GM12878 (cell line): ENCODE data around the gene ASCC3.

Experiments
- CBX3 ChIP-seq: fragments of 200-600 bp; sonication (generic); IDR thresholded peaks from 2 replicates; pipeline ENCODE4 v1.6.1; 2016; ENCODE audit warnings: low read depth, borderline replicate concordance
- CTCF ChIP-seq, 3 experiments: IDR thresholded peaks in 2 of 3; conservative IDR thresholded peaks in 1 of 3; 2 replicates each; pipeline ENCODE4 v1.5.1; 2011; ENCODE audit warnings: low read depth in 3 of 3, low read length in 3 of 3, mild to moderate bottlenecking in 3 of 3, control low read depth in 2 of 3, moderate library complexity in 2 of 3, inconsistent platforms in 1 of 3, mixed read lengths in 1 of 3; ENCODE audit not compliant: control insufficient read depth in 2 of 3, insufficient read depth in 1 of 3; ENCODE audit errors: extremely low read depth in 1 of 3
- POLR2A ChIP-seq: IDR thresholded peaks from 2 replicates; pipeline ENCODE4 v1.6.1; 2011; ENCODE audit warnings: low read depth, mild to moderate bottlenecking, low read length
- POLR2AphosphoS5 ChIP-seq: IDR thresholded peaks from 2 replicates; pipeline ENCODE4 v1.6.1; 2011; ENCODE audit warnings: mild to moderate bottlenecking, low read length, inconsistent platforms
- ZNF592 ChIP-seq: fragments of 450-650 bp; IDR thresholded peaks from 2 replicates; pipeline ENCODE4 v1.6.1; 2017; ENCODE audit warnings: mild to moderate bottlenecking, moderate library complexity

- no peak for TF ChIP-seq POLR2AphosphoS5
- no peak for TF ChIP-seq CTCF (IDR thresholded peaks at IDR 0.05 in 2 of 3, conservative IDR thresholded peaks at IDR 0.05 in 1 of 3; ENCODE audit: control insufficient read depth in 2 of 3, extremely low read depth in 1 of 3, insufficient read depth in 1 of 3, low read depth in 3 of 3, low read length in 3 of 3)
- TF ChIP-seq POLR2A, result no peak
- no peak for TF ChIP-seq CBX3
- no peak for TF ChIP-seq ZNF592
Observed at GRCh38 chr6:100730001-100730980, 150.8 kb downstream of the ASCC3 start.
